ENCODE results near the gene HCN3. TPM values are rescaled to one million over a fixed set of nuclear protein-coding genes. Genes with fewer than 3 reads are reported as not detected.
A peak's percentile ranks its signal among the peaks of the same experiment; 100 is the strongest.

The HCN3 gene
- total and polyA plus RNA-seq, 2 of the 13 experiments (the other 11 are each of a cell fraction or from before 2014, with no cell fraction given), result 2.4 to 10.2 TPM

DNA sequence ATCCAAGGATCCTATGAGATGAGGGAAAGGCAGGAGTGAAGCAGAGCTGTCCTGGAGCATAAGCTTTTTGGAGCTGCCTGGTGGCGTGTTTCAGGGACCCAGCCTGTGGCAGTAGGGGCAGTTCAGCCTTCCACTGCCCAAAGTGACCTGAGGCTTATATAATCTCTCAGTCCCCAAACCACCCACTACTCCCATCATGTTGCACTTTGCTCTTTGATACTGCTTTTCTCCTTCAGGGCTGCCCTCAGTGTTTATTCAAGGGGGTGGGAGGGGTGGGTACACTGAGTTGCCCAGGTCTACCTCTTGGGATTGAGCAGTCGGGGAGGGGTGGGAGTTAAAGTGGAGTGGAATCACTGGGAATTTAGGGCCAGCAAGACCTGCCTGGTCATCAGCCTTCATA, 9.3 kb downstream of the HCN3 start (continued):
- 0 out of 2 replicates have a peak, but pooled peaks have one; percentile 14 for TF ChIP-seq ERF (CRISPR knock-in tag; IDR thresholded peaks at IDR 0.05)
- TF ChIP-seq, protein P1, sequence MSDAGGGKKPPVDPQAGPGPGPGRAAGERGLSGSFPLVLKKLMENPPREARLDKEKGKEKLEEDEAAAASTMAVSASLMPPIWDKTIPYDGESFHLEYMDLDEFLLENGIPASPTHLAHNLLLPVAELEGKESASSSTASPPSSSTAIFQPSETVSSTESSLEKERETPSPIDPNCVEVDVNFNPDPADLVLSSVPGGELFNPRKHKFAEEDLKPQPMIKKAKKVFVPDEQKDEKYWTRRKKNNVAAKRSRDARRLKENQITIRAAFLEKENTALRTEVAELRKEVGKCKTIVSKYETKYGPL (CRISPR knock-in tag; IDR thresholded peaks at IDR 0.05), result peak; percentile 86
- no peak for TF ChIP-seq MAFK (conservative IDR thresholded peaks at IDR 0.05 in 1 of 2, IDR thresholded peaks at IDR 0.05 in 1 of 2; ENCODE audit: low read length in 2 of 2)
- 0 out of 2 replicates have a peak, but pooled peaks have one; percentile 2 for TF ChIP-seq ZNF546 (CRISPR knock-in tag; conservative IDR thresholded peaks at IDR 0.05)
- TF ChIP-seq, protein P2, sequence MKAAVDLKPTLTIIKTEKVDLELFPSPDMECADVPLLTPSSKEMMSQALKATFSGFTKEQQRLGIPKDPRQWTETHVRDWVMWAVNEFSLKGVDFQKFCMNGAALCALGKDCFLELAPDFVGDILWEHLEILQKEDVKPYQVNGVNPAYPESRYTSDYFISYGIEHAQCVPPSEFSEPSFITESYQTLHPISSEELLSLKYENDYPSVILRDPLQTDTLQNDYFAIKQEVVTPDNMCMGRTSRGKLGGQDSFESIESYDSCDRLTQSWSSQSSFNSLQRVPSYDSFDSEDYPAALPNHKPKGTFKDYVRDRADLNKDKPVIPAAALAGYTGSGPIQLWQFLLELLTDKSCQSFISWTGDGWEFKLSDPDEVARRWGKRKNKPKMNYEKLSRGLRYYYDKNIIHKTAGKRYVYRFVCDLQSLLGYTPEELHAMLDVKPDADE (CRISPR knock-in tag; IDR thresholded peaks at IDR 0.05), result no peak
- no peak for TF ChIP-seq ARNT2 (CRISPR knock-in tag; IDR thresholded peaks at IDR 0.05; ENCODE audit: low read depth)
- no peak for TF ChIP-seq NFKBIZ (CRISPR knock-in tag; IDR thresholded peaks at IDR 0.05)
- TF ChIP-seq RARG (CRISPR knock-in tag; IDR thresholded peaks at IDR 0.05; ENCODE audit: low read depth), result no peak
- TF ChIP-seq HNF4G (IDR thresholded peaks at IDR 0.05; ENCODE audit: borderline replicate concordance, low read depth, low read length), result peak; percentile 79
- TF ChIP-seq HNF4G (CRISPR knock-in tag; IDR thresholded peaks at IDR 0.05; ENCODE audit: borderline replicate concordance, low read depth), result no peak
- TF ChIP-seq, protein P3, sequence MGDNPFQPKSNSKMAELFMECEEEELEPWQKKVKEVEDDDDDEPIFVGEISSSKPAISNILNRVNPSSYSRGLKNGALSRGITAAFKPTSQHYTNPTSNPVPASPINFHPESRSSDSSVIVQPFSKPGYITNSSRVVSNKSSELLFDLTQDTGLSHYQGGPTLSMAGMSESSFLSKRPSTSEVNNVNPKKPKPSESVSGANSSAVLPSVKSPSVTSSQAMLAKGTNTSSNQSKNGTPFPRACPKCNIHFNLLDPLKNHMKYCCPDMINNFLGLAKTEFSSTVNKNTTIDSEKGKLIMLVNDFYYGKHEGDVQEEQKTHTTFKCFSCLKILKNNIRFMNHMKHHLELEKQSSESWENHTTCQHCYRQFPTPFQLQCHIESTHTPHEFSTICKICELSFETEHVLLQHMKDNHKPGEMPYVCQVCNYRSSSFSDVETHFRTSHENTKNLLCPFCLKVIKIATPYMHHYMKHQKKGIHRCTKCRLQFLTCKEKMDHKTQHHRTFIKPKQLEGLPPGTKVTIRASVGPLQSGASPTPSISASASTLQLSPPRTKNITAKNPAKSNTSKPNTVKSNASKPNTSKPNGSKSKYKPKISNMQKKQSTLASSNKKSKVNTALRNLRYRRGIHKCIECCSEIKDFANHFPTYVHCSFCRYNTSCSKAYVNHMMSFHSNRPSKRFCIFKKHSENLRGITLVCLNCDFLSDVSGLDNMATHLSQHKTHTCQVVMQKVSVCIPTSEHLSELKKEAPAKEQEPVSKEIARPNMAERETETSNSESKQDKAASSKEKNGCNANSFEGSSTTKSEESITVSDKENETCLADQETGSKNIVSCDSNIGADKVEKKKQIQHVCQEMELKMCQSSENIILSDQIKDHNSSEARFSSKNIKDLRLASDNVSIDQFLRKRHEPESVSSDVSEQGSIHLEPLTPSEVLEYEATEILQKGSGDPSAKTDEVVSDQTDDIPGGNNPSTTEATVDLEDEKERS (CRISPR knock-in tag; IDR thresholded peaks at IDR 0.05), result 0 out of 2 replicates have a peak, but pooled peaks have one; percentile 17
- peak; percentile 69 for TF ChIP-seq GATAD2A (CRISPR knock-in tag; IDR thresholded peaks at IDR 0.05)
- peak; percentile 38; the same call in 1 of the 2 replicates for TF ChIP-seq NR2F2 (IDR thresholded peaks at IDR 0.05; ENCODE audit: borderline replicate concordance, low read depth)
- TF ChIP-seq XRCC5 (optimal IDR thresholded peaks at IDR 0.05; ENCODE audit: low read length), result peak; percentile 22
- TF ChIP-seq, protein P4, sequence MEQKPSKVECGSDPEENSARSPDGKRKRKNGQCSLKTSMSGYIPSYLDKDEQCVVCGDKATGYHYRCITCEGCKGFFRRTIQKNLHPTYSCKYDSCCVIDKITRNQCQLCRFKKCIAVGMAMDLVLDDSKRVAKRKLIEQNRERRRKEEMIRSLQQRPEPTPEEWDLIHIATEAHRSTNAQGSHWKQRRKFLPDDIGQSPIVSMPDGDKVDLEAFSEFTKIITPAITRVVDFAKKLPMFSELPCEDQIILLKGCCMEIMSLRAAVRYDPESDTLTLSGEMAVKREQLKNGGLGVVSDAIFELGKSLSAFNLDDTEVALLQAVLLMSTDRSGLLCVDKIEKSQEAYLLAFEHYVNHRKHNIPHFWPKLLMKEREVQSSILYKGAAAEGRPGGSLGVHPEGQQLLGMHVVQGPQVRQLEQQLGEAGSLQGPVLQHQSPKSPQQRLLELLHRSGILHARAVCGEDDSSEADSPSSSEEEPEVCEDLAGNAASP (CRISPR knock-in tag; IDR thresholded peaks at IDR 0.05; ENCODE audit: borderline replicate concordance), result peak; percentile 87; the same call in 1 of the 2 replicates
- TF ChIP-seq ZNF772 (CRISPR knock-in tag; IDR thresholded peaks at IDR 0.05), result 0 out of 2 replicates have a peak, but pooled peaks have one; percentile 21
- TF ChIP-seq, protein P5, sequence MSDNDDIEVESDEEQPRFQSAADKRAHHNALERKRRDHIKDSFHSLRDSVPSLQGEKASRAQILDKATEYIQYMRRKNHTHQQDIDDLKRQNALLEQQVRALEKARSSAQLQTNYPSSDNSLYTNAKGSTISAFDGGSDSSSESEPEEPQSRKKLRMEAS (IDR thresholded peaks at IDR 0.05), result 0 out of 2 replicates have a peak, but pooled peaks have one; percentile 10
- TF ChIP-seq, protein P6, sequence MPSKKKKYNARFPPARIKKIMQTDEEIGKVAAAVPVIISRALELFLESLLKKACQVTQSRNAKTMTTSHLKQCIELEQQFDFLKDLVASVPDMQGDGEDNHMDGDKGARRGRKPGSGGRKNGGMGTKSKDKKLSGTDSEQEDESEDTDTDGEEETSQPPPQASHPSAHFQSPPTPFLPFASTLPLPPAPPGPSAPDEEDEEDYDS (CRISPR knock-in tag; IDR thresholded peaks at IDR 0.05), result 0 out of 2 replicates have a peak, but pooled peaks have one; percentile 42
- TF ChIP-seq RFX5 (IDR thresholded peaks at IDR 0.05; ENCODE audit: low read depth, low read length), result no peak
- peak; percentile 59; the same call in 1 of the 2 replicates for TF ChIP-seq RARA (CRISPR knock-in tag; IDR thresholded peaks at IDR 0.05)
- TF ChIP-seq MEF2D (CRISPR knock-in tag; IDR thresholded peaks at IDR 0.05), result 0 out of 2 replicates have a peak, but pooled peaks have one; percentile 39
- TF ChIP-seq FOXP1 (IDR thresholded peaks at IDR 0.05), result no peak
- TF ChIP-seq FOXP1 (CRISPR knock-in tag; IDR thresholded peaks at IDR 0.05), result 0 out of 2 replicates have a peak, but pooled peaks have one; percentile 12
- peak; percentile 17; the same call in 1 of the 2 replicates for TF ChIP-seq NCOA2 (CRISPR knock-in tag; IDR thresholded peaks at IDR 0.05)
- 0 out of 2 replicates have a peak, but pooled peaks have one; percentile 14 for TF ChIP-seq BCL6 (CRISPR knock-in tag; IDR thresholded peaks at IDR 0.05)
